Activated T-helper 2 cell treated with anti-CD3 and anti-CD28 coated beads, Interferon-gamma antibody, Interleukin-2, Interleukin-4, amounts not matched to agents 10 μg/mL and 5 μg/mL and 100 μg/mL, durations not matched to agents 14 hours and 24 hours and 36 hours (primary cell): Measurements from ENCODE around the gene CREB3. TPM values are rescaled to one million over a fixed set of nuclear protein-coding genes. Genes with fewer than 3 reads are reported as not detected.

ENCODE experiments used
- DNase-seq: peaks from one replicate; pipeline ENCODE4 v3.0.0; 2021; ENCODE audit warnings: low spot score
- H3K27ac Mint-ChIP-seq: one replicate; pipeline ENCODE4 v1.8.0; 2021; ENCODE audit warnings: mixed read lengths
- H3K27me3 Mint-ChIP-seq: one replicate; pipeline ENCODE4 v1.8.0; 2021; ENCODE audit warnings: low read depth, mixed read lengths
- H3K36me3 Mint-ChIP-seq: one replicate; pipeline ENCODE4 v1.8.0; 2021; ENCODE audit warnings: low read depth, mixed read lengths
- H3K4me1 Mint-ChIP-seq: one replicate; pipeline ENCODE4 v1.8.0; 2021; ENCODE audit warnings: low read depth, mixed read lengths
- H3K4me3 Mint-ChIP-seq: one replicate; pipeline ENCODE4 v1.8.0; 2021; ENCODE audit warnings: low read depth, mild to moderate bottlenecking, moderate library complexity, mixed read lengths
- H3K9me3 Mint-ChIP-seq: one replicate; pipeline ENCODE4 v1.8.0; 2021; ENCODE audit warnings: mixed read lengths
- intact Hi-C: fragments of 100-400 bp; cut with micrococcal nuclease; formaldehyde crosslinking; loops from one replicate; pipeline ENCODE4 v1.15.1; 2023
- total RNA-seq: library from RNA; stranded (reverse); gene quantifications from 2 replicates; pipeline ENCODE4 v1.2.3, GENCODE V29; 2022

CREB3 gene
- total RNA-seq, 1 donor from 2014 or later = 34.5 TPM

DNA sequence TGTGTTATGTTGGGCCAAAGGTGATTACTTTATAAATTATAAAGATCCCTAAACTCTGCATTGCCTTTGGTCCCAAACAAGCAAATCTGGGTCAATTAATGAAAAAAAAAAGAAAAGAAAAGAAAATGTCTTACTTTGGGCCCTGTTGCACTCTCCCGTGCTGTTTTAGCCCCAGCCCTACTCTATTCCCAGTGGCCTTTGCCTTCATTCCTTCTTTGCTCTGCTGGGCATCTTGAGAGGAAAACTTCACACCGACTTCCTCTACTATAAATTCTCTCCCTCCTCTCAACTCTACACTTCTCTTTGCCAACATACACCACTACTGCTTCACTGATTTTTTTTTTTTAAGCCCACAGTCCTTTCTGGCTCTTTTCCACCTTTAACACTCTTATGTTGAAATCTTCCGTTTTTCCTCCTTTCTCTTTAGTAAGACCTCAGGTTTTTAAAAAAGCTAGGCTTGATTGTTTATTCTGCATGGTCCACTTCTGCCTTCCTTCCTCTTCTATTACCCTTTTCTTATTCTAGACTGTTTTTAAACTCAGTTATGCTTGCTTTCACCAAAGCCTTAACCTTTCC lies 26.1 kb downstream of the CREB3 start:
- H3K36me3 Mint-ChIP-seq = peaks cover 34% of the 10 kb centered on the region
- H3K4me1 Mint-ChIP-seq = peaks cover 29% of the 10 kb centered on the region
- no peak for DNase-seq
- intact Hi-C loops = no loop called here
- no peaks in the 10 kb centered on the region for H3K9me3 Mint-ChIP-seq
- H3K27me3 Mint-ChIP-seq = no peaks in the 10 kb centered on the region
- H3K4me3 Mint-ChIP-seq = peak overlapping the region; percentile 80
- H3K27ac Mint-ChIP-seq = peak overlapping the region; percentile 40

GRCh38 chr9:35759795-35760194 lies 27.3 kb downstream of the CREB3 start:
- no peak for DNase-seq
- H3K27ac Mint-ChIP-seq = no peak overlapping the region
- H3K4me3 Mint-ChIP-seq = no peak overlapping the region
- intact Hi-C loops = no loop called here
- H3K27me3 Mint-ChIP-seq = no peaks in the 10 kb centered on the region
- H3K36me3 Mint-ChIP-seq = peaks cover 30% of the 10 kb centered on the region
- no peaks in the 10 kb centered on the region for H3K9me3 Mint-ChIP-seq
- peaks cover 29% of the 10 kb centered on the region for H3K4me1 Mint-ChIP-seq

DNA sequence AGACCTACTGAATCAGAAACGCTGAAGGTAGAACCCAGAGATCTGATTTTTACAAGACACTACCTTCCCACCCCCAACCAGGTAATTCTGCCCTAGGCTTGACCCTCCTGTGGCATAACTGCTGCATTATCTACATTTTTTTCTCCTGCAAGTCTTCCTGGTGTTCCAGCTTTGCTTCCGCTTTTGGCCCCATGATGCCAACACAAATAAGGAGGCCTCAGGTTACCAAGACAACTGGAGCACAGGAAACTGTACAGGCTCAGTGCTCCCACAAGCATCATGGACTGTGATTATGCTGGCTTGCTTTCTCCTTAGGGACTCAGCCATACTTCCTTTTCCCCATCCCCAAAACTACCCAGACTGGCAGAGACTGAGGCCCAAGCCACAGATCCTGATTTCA lies 28.2 kb downstream of the CREB3 start:
- no peak overlapping the region for H3K4me3 Mint-ChIP-seq
- peaks cover 30% of the 10 kb centered on the region for H3K36me3 Mint-ChIP-seq
- H3K27me3 Mint-ChIP-seq = no peaks in the 10 kb centered on the region
- peaks cover 29% of the 10 kb centered on the region for H3K4me1 Mint-ChIP-seq
- no peak for DNase-seq
- intact Hi-C loops = no loop called here
- H3K9me3 Mint-ChIP-seq = no peaks in the 10 kb centered on the region
- no peak overlapping the region for H3K27ac Mint-ChIP-seq

- H3K36me3 Mint-ChIP-seq = peaks cover 24% of the 10 kb centered on the region
Measured at GRCh38 chr9:35763181-35763580, 30.7 kb downstream of the CREB3 start.

DNA sequence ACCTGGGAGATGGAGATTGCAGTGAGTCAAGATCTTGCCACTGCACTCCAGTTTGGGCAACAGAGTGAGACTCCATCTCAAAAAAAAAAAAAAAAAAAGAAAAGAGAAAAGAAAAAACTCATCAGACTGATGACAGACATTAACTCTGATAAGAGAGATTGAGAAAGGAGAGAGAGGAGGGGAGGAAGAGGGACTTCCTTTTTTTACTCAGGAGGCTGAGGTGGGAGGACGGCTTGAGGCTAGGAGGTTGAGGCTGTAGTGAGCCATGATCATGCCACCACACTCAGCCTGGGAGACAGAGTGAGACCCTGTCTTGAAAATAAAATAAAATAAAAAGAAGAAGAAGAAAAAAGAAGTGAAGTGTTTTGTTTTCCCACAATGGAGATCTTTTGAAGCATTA lies 31.3 kb downstream of the CREB3 start:
- no peak overlapping the region for H3K4me3 Mint-ChIP-seq
- no peaks in the 10 kb centered on the region for H3K27me3 Mint-ChIP-seq
- no peak overlapping the region for H3K27ac Mint-ChIP-seq
- H3K9me3 Mint-ChIP-seq = no peaks in the 10 kb centered on the region
- DNase-seq = no peak
- peaks cover 20% of the 10 kb centered on the region for H3K36me3 Mint-ChIP-seq
- peaks cover 10% of the 10 kb centered on the region for H3K4me1 Mint-ChIP-seq
- intact Hi-C loops = no loop called here

More at GRCh38 chr9:35763181-35763580, 30.7 kb downstream of the CREB3 start:
- intact Hi-C loops = no loop called here
- Mint-ChIP-seq H3K9me3 (no peaks in the 10 kb centered on the region), H3K4me3 (no peak overlapping the region), H3K27me3 (no peaks in the 10 kb centered on the region), H3K4me1 (peaks cover 16% of the 10 kb centered on the region), H3K27ac (no peak overlapping the region)
- no peak for DNase-seq

GRCh38 chr9:35766997-35767396 lies 34.5 kb downstream of the CREB3 start:
- Mint-ChIP-seq H3K27me3 (no peaks in the 10 kb centered on the region), H3K36me3 (no peaks in the 10 kb centered on the region), H3K4me3 (no peak overlapping the region), H3K4me1 (no peaks in the 10 kb centered on the region), H3K9me3 (no peaks in the 10 kb centered on the region), H3K27ac (no peak overlapping the region)
- DNase-seq = no peak
- intact Hi-C loops = no loop called here

GRCh38 chr9:35767458-35767857 lies 35.0 kb downstream of the CREB3 start:
- Mint-ChIP-seq H3K9me3 (no peaks in the 10 kb centered on the region), H3K4me3 (no peak overlapping the region), H3K36me3 (no peaks in the 10 kb centered on the region), H3K4me1 (no peaks in the 10 kb centered on the region), H3K27ac (no peak overlapping the region), H3K27me3 (no peaks in the 10 kb centered on the region)
- intact Hi-C loops = no loop called here
- no peak for DNase-seq

DNA sequence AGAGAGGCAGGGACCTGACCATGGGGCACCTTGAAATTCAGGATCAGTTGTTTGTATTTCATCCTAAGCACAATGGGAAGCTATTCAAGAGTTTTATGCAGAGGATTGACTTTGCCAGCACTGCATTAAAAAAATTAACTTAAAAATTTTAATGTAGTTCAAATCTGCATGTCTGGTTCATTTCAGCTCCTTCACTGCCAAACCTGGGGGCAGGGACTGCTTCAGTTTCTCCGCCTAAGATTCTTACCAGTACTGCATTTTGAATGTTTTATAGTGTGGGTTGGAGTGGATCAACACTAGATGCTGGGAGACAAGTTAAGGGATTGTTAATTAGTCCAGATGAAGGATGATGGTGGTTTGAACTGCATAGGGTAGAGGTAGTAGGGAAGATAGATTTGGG lies 37.3 kb downstream of the CREB3 start:
- DNase-seq = no peak

DNA sequence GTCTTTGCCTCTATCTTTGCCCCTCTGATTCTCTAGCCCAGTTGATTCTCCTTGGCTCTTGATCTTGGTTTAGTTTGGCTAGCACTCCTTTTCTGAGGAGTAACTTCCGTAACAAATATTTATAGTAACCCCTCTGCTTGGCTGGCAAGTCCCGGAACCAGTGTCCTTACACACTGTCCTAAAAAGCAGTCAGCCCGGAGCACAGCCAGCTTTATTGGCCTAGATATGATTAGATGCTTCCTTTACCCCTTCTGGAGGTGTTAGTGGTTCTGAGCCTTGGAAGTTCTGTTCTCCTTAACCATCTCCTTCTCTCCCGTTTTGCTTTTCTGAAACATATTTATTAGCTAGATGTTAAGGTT lies 38.6 kb downstream of the CREB3 start:
- H3K4me3 Mint-ChIP-seq = no peak overlapping the region
- no peaks in the 10 kb centered on the region for H3K9me3 Mint-ChIP-seq
- intact Hi-C loops = no loop called here
- H3K27me3 Mint-ChIP-seq = no peaks in the 10 kb centered on the region
- no peak for DNase-seq
- H3K36me3 Mint-ChIP-seq = no peaks in the 10 kb centered on the region
- H3K27ac Mint-ChIP-seq = no peak overlapping the region
- peaks cover 10% of the 10 kb centered on the region for H3K4me1 Mint-ChIP-seq

More for the DNA sequence above, 37.3 kb downstream of the CREB3 start:
- Mint-ChIP-seq H3K36me3 (no peaks in the 10 kb centered on the region), H3K4me1 (no peaks in the 10 kb centered on the region), H3K27me3 (no peaks in the 10 kb centered on the region), H3K4me3 (no peak overlapping the region), H3K9me3 (no peaks in the 10 kb centered on the region), H3K27ac (no peak overlapping the region)
- intact Hi-C loops = no loop called here

GRCh38 chr9:35771534-35771933 lies 39.1 kb downstream of the CREB3 start:
- no peak overlapping the region for H3K27ac Mint-ChIP-seq
- no peaks in the 10 kb centered on the region for H3K36me3 Mint-ChIP-seq
- DNase-seq = no peak
- H3K9me3 Mint-ChIP-seq = no peaks in the 10 kb centered on the region
- H3K27me3 Mint-ChIP-seq = no peaks in the 10 kb centered on the region
- H3K4me3 Mint-ChIP-seq = no peak overlapping the region
- H3K4me1 Mint-ChIP-seq = peaks cover 11% of the 10 kb centered on the region
- intact Hi-C loops = no loop called here

- Mint-ChIP-seq H3K4me1 (peaks cover 11% of the 10 kb centered on the region), H3K27ac (no peak overlapping the region), H3K36me3 (no peaks in the 10 kb centered on the region), H3K27me3 (no peaks in the 10 kb centered on the region), H3K4me3 (no peak overlapping the region), H3K9me3 (no peaks in the 10 kb centered on the region)
- intact Hi-C loops = no loop called here
- no peak for DNase-seq
Measured at GRCh38 chr9:35771943-35772342, 39.5 kb downstream of the CREB3 start.

GRCh38 chr9:35774907-35775635 lies 42.6 kb downstream of the CREB3 start:
- Mint-ChIP-seq H3K36me3 (peaks cover 8% of the 10 kb centered on the region), H3K9me3 (no peaks in the 10 kb centered on the region), H3K27ac (no peak overlapping the region), H3K4me1 (peaks cover 11% of the 10 kb centered on the region), H3K4me3 (no peak overlapping the region), H3K27me3 (no peaks in the 10 kb centered on the region)
- intact Hi-C loops = no loop called here
- DNase-seq = no peak

DNA sequence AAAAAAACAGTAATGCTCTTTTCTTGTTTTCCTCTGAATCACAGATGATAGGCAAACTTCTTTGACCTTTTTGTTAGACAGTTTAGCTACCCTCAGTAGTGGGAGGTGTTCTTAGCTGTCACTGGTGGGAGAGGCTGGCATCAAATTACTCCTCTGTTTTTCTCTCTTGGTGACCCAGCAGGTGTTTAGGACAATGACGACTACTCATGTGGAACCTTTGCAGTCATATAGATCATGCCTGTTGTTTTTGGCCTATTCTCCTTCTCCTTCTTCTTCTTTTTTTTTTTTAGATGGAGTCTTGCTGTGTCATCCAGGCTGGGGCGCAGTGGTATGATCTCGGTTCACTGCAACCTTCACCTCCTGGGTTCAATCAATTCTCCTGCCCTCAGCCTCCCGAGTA lies 43.6 kb downstream of the CREB3 start:
- Mint-ChIP-seq H3K27me3 (no peaks in the 10 kb centered on the region), H3K36me3 (peaks cover 14% of the 10 kb centered on the region), H3K9me3 (no peaks in the 10 kb centered on the region), H3K4me1 (peaks cover 11% of the 10 kb centered on the region), H3K27ac (peak overlapping the region; percentile 35), H3K4me3 (no peak overlapping the region)
- DNase-seq = no peak
- intact Hi-C loops = no loop called here
